DOHH2 (cell line): ENCODE measurements around the gene UBE2E1.

Experiments used
- H3F3A ChIP-seq: fragments of 200-600 bp; sonication (generic), shearing (Covaris generic); 2 replicates; pipeline ENCODE4 v1.6.0; 2016; ENCODE audit warnings: antibody characterized with exemption, mild to moderate bottlenecking; ENCODE audit not compliant: control insufficient read depth, insufficient read depth
- H3K27ac ChIP-seq: fragments of 200-600 bp; sonication (generic); 2 replicates; pipeline ENCODE4 v1.5.1; 2014; ENCODE audit warnings: low read depth, mild to moderate bottlenecking, low read length, moderate library complexity
- H3K27me3 ChIP-seq: fragments of 200-600 bp; sonication (generic); 2 replicates; pipeline ENCODE4 v1.6.1; 2014; ENCODE audit warnings: mild to moderate bottlenecking, low read length, mixed read lengths; ENCODE audit not compliant: control insufficient read depth
- H3K36me3 ChIP-seq: fragments of 200-600 bp; sonication (generic); 2 replicates; pipeline ENCODE4 v1.6.1; 2014; ENCODE audit warnings: mild to moderate bottlenecking, low read length, moderate library complexity, mixed read lengths; ENCODE audit not compliant: control insufficient read depth
- H3K4me1 ChIP-seq: fragments of 200-600 bp; sonication (generic); 2 replicates; pipeline ENCODE4 v1.6.1; 2014; ENCODE audit warnings: mild to moderate bottlenecking, low read length, mixed read lengths; ENCODE audit not compliant: control insufficient read depth
- H3K4me2 ChIP-seq: fragments of 200-600 bp; sonication (generic); 2 replicates; pipeline ENCODE4 v1.6.0; 2014; ENCODE audit warnings: mild to moderate bottlenecking, low read length, moderate library complexity
- H3K4me3 ChIP-seq: fragments of 200-600 bp; sonication (generic); 2 replicates; pipeline ENCODE4 v1.5.1; 2014; ENCODE audit warnings: mild to moderate bottlenecking, low read length, mixed read lengths
- H3K79me2 ChIP-seq: fragments of 200-600 bp; sonication (generic); 2 replicates; pipeline ENCODE4 v1.6.1; 2014; ENCODE audit warnings: mild to moderate bottlenecking, low read length, mixed read lengths; ENCODE audit not compliant: control insufficient read depth
- H3K9me2 ChIP-seq: fragments of 200-600 bp; sonication (generic); replicated peaks from 2 replicates; pipeline ENCODE4 v1.6.1; 2014; ENCODE audit warnings: mild to moderate bottlenecking, low read length, mixed read lengths; ENCODE audit not compliant: control insufficient read depth
- H3K9me3 ChIP-seq: fragments of 200-600 bp; sonication (generic); 2 replicates; pipeline ENCODE4 v1.6.1; 2014; ENCODE audit warnings: antibody characterized with exemption, low read length, mixed read lengths; ENCODE audit not compliant: control insufficient read depth, insufficient read depth
- H4K20me1 ChIP-seq: fragments of 200-600 bp; sonication (generic); 2 replicates; pipeline ENCODE4 v1.6.0; 2014; ENCODE audit warnings: low read depth, mild to moderate bottlenecking, antibody characterized with exemption, low read length, moderate library complexity; ENCODE audit not compliant: control insufficient read depth, insufficient read depth
- EZH2phosphoT487 ChIP-seq: fragments of 200-600 bp; sonication (generic); IDR thresholded peaks from 2 replicates; pipeline ENCODE4 v1.6.1; 2017; ENCODE audit warnings: borderline replicate concordance, mild to moderate bottlenecking, antibody characterized with exemption, low read length, moderate library complexity, mixed read lengths
- TF ChIP-seq, protein P1 (sequence below): fragments of 200-600 bp; sonication (generic); IDR thresholded peaks from one replicate; pipeline ENCODE4 v1.5.1; 2014; ENCODE audit warnings: antibody characterized with exemption, mild to moderate bottlenecking, low read depth, low read length; ENCODE audit not compliant: poor library complexity, severe bottlenecking

The UBE2E1 gene

DNA sequence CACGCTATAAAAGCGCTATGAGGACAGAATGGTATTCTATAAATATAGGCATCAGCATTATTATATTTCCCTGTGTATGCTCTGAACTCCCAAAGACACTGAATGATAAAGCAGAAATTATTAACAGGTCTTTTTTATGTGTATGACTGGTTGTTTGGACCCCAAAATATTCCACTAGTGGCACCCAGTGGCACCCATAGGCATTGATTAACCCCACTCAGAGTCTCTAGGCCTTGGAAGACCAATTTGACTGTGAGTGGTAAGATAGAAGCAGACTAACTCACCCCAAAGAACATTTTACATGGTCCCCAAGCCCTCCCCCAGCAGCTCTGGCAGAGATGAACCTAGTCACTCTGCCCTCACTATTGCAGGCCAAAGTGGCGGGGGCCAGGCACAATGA lies 45.4 kb upstream of the UBE2E1 start:
- TF ChIP-seq, protein P1, sequence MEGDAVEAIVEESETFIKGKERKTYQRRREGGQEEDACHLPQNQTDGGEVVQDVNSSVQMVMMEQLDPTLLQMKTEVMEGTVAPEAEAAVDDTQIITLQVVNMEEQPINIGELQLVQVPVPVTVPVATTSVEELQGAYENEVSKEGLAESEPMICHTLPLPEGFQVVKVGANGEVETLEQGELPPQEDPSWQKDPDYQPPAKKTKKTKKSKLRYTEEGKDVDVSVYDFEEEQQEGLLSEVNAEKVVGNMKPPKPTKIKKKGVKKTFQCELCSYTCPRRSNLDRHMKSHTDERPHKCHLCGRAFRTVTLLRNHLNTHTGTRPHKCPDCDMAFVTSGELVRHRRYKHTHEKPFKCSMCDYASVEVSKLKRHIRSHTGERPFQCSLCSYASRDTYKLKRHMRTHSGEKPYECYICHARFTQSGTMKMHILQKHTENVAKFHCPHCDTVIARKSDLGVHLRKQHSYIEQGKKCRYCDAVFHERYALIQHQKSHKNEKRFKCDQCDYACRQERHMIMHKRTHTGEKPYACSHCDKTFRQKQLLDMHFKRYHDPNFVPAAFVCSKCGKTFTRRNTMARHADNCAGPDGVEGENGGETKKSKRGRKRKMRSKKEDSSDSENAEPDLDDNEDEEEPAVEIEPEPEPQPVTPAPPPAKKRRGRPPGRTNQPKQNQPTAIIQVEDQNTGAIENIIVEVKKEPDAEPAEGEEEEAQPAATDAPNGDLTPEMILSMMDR: peak; percentile 12
- no peak for TF ChIP-seq EZH2phosphoT487
- Histone ChIP-seq H4K20me1 (no peaks in the 10 kb centered on the region), H3K4me3 (no peak overlapping the region), H3K27me3 (no peaks in the 10 kb centered on the region), H3K4me2 (peak overlapping the region; percentile 19; the same call in 1 of the 2 replicates), H3K9me2 (no peaks in the 10 kb centered on the region), H3K4me1 (peaks cover 32% of the 10 kb centered on the region), H3K9me3 (no peaks in the 10 kb centered on the region), H3K36me3 (no peaks in the 10 kb centered on the region), H3K79me2 (no peaks in the 10 kb centered on the region), H3F3A (no peaks in the 10 kb centered on the region), H3K27ac (no peak overlapping the region)

DNA sequence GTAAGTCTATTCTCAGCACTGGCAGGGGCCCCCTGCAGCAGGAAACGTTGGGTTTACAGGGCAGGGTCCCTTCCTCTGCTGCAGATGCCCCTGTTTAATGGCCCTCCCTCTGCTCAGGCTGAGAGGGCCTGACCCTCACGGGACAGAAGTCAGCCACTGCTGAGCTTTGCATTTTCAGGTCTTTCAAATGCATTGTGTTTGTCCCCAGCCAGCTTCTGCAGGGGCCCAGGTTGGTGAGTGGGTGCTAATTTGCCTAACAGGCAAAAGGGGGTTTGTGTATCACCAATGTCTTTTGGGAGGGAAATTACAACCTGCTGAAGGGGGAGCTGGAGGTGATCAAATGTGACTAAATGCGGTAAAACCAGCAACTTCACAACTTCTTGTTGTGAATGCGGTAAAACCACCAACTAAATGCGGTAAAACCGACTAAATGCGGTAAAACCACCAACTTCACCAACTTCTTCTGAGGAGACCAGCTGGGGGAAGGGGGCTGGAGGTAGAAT lies 44.8 kb upstream of the UBE2E1 start:
- no peak overlapping the region for H3K27ac ChIP-seq
- H3K79me2 ChIP-seq: no peaks in the 10 kb centered on the region
- TF ChIP-seq, protein P1: no peak
- TF ChIP-seq EZH2phosphoT487: no peak
- H3K4me2 ChIP-seq: peak overlapping the region; percentile 19; the same call in 1 of the 2 replicates
- H3K4me3 ChIP-seq: no peak overlapping the region
- H3K36me3 ChIP-seq: no peaks in the 10 kb centered on the region
- H3K27me3 ChIP-seq: no peaks in the 10 kb centered on the region
- no peaks in the 10 kb centered on the region for H3K9me3 ChIP-seq
- no peaks in the 10 kb centered on the region for H3K9me2 ChIP-seq
- H3F3A ChIP-seq: no peaks in the 10 kb centered on the region
- H4K20me1 ChIP-seq: no peaks in the 10 kb centered on the region
- peaks cover 32% of the 10 kb centered on the region for H3K4me1 ChIP-seq

DNA sequence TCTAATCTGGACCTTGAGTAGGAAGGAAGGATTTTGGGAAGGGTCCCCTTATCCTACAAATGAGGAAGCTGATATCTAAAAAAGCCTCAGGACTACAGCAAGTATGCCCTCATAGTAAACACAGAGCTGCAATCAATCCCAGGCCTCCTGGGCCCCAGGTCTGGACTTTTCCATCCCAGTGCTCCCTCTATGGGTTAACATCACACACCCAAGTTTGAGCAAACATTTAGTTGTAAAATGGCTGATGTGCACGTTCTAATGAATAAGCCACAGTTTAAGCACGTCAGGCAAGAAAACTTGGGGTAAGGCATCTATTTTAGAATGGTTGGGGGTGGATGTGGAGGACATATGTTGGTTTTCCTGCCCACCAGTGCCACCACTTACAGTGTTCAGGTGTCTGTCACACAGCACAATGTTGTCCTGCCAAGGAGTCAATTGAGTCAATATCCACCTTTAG lies 44.3 kb upstream of the UBE2E1 start:
- no peaks in the 10 kb centered on the region for H3F3A ChIP-seq
- H3K4me1 ChIP-seq: peaks cover 32% of the 10 kb centered on the region
- no peaks in the 10 kb centered on the region for H3K9me2 ChIP-seq
- no peaks in the 10 kb centered on the region for H3K79me2 ChIP-seq
- H3K9me3 ChIP-seq: no peaks in the 10 kb centered on the region
- H3K4me3 ChIP-seq: no peak overlapping the region
- no peak overlapping the region for H3K27ac ChIP-seq
- no peak for TF ChIP-seq EZH2phosphoT487
- TF ChIP-seq, protein P1: peak; percentile 40
- no peaks in the 10 kb centered on the region for H4K20me1 ChIP-seq
- 0 out of 2 replicates have a peak overlapping the region, but pooled peaks have one; percentile 19 for H3K4me2 ChIP-seq
- H3K36me3 ChIP-seq: no peaks in the 10 kb centered on the region
- no peaks in the 10 kb centered on the region for H3K27me3 ChIP-seq
